GM23338 (cell line): ENCODE results near the gene GPRASP1. TPM values are rescaled to one million over a fixed set of nuclear protein-coding genes. Genes with fewer than 3 reads are reported as not detected.

Experiments
- ATAC-seq: fragments of 200-7000 bp; cut with Tn5 transposase; 3 replicates; pipeline ENCODE4 v1.9.1; 2020
- DNase-seq: peaks from one replicate; pipeline ENCODE4 v3.0.0-alpha.2; 2015; ENCODE audit warnings: low spot score
- H2AFZ ChIP-seq: fragments of 200-600 bp; sonication (generic); 2 replicates; pipeline ENCODE4 v1.8.0; 2016; ENCODE audit warnings: antibody characterized with exemption, mild to moderate bottlenecking, moderate library complexity
- H3F3A ChIP-seq: fragments of 200-600 bp; sonication (generic); replicated peaks from 2 replicates; pipeline ENCODE4 v1.8.0; 2017; ENCODE audit warnings: antibody characterized with exemption, mixed run types, low read depth
- H3K27ac ChIP-seq: fragments of 200-600 bp; sonication (generic); 2 replicates; pipeline ENCODE4 v1.6.1; 2016; ENCODE audit warnings: low read depth
- H3K27me3 ChIP-seq: fragments of 200-600 bp; sonication (generic); 2 replicates; pipeline ENCODE4 v1.8.0; 2016; ENCODE audit warnings: mild to moderate bottlenecking, mixed run types, moderate library complexity; ENCODE audit not compliant: insufficient read depth
- H3K36me3 ChIP-seq: fragments of 200-600 bp; sonication (generic); 2 replicates; pipeline ENCODE4 v1.8.0; 2016; ENCODE audit warnings: mild to moderate bottlenecking; ENCODE audit not compliant: insufficient read depth
- H3K4me1 ChIP-seq: fragments of 200-600 bp; sonication (generic); 2 replicates; pipeline ENCODE4 v1.8.0; 2016; ENCODE audit warnings: mild to moderate bottlenecking, moderate library complexity; ENCODE audit not compliant: insufficient read depth
- H3K4me2 ChIP-seq: fragments of 200-600 bp; sonication (generic); 2 replicates; pipeline ENCODE4 v1.7.1; 2017; ENCODE audit warnings: mixed run types
- H3K4me3 ChIP-seq: fragments of 200-600 bp; sonication (generic); 2 replicates; pipeline ENCODE4 v1.6.1; 2016; ENCODE audit warnings: mixed run types
- H3K79me2 ChIP-seq: fragments of 200-600 bp; sonication (generic); replicated peaks from 2 replicates; pipeline ENCODE4 v1.8.0; 2017; ENCODE audit warnings: mild to moderate bottlenecking; ENCODE audit not compliant: insufficient read depth
- H3K9me2 ChIP-seq: fragments of 200-600 bp; sonication (generic); 2 replicates; pipeline ENCODE4 v1.8.0; 2017; ENCODE audit not compliant: insufficient read depth
- H4K20me1 ChIP-seq: fragments of 200-600 bp; sonication (generic); replicated peaks from 2 replicates; pipeline ENCODE4 v1.8.0; 2017; ENCODE audit warnings: mild to moderate bottlenecking; ENCODE audit not compliant: insufficient read depth
- H3K27ac Mint-ChIP-seq: 2 replicates; pipeline ENCODE4 v1.8.0; 2020; ENCODE audit warnings: inconsistent platforms, mild to moderate bottlenecking, moderate library complexity, mixed read lengths
- H3K27me3 Mint-ChIP-seq: 3 replicates; pipeline ENCODE4 v1.8.0; 2022; ENCODE audit warnings: low read depth, mild to moderate bottlenecking, moderate library complexity, mixed read lengths, inconsistent platforms; ENCODE audit not compliant: insufficient read depth, poor library complexity
- H3K36me3 Mint-ChIP-seq: 3 replicates; pipeline ENCODE4 v1.8.0; 2021; ENCODE audit warnings: low read depth, mild to moderate bottlenecking, inconsistent platforms, moderate library complexity, mixed read lengths
- H3K4me1 Mint-ChIP-seq: 3 replicates; pipeline ENCODE4 v1.8.0; 2020; ENCODE audit warnings: mild to moderate bottlenecking, inconsistent platforms, mixed read lengths
- H3K4me3 Mint-ChIP-seq: 3 replicates; pipeline ENCODE4 v1.8.0; 2021; ENCODE audit warnings: moderate library complexity, mild to moderate bottlenecking, inconsistent platforms, mixed read lengths
- H3K9me3 Mint-ChIP-seq: 3 replicates; pipeline ENCODE4 v1.8.0; 2020; ENCODE audit warnings: moderate library complexity, mild to moderate bottlenecking, inconsistent platforms, mixed read lengths
- EZH2 ChIP-seq: fragments of 200-600 bp; sonication (generic); IDR thresholded peaks from one replicate; pipeline ENCODE4 v1.8.0; 2017; ENCODE audit warnings: antibody characterized with exemption, mild to moderate bottlenecking, low read depth; ENCODE audit not compliant: unreplicated experiment
- EZH2phosphoT487 ChIP-seq: fragments of 200-600 bp; sonication (generic); IDR thresholded peaks from one replicate; pipeline ENCODE4 v1.8.1; 2018; ENCODE audit warnings: antibody characterized with exemption; ENCODE audit not compliant: unreplicated experiment
- JUNB ChIP-seq: IDR thresholded peaks from one replicate; pipeline ENCODE4 v1.6.1; 2016; ENCODE audit warnings: antibody characterized with exemption; ENCODE audit not compliant: unreplicated experiment
- NANOG ChIP-seq: IDR thresholded peaks from 2 replicates; pipeline ENCODE4 v1.6.1; 2016; ENCODE audit warnings: antibody characterized with exemption, borderline replicate concordance
- POLR2AphosphoS5 ChIP-seq: IDR thresholded peaks from 2 replicates; pipeline ENCODE4 v1.6.1; 2016; ENCODE audit warnings: antibody characterized with exemption, low read depth
- STAT1 ChIP-seq: IDR thresholded peaks from one replicate; pipeline ENCODE4 v1.6.1; 2016; ENCODE audit warnings: antibody characterized with exemption; ENCODE audit not compliant: unreplicated experiment
- ZNF114 ChIP-seq: fragments of 250-450 bp; sonication (Bioruptor Pico); IDR thresholded peaks from 2 replicates; pipeline ENCODE4 v1.5.0; 2020; ENCODE audit warnings: mild to moderate bottlenecking, moderate library complexity
- ZNF331 ChIP-seq: fragments of 250-450 bp; sonication (Bioruptor Pico); IDR thresholded peaks from 2 replicates; pipeline ENCODE4 v1.5.0; 2020; ENCODE audit warnings: low read depth, mild to moderate bottlenecking, moderate library complexity
- long read RNA-seq: library from polyadenylated mRNA; unstranded; transcript quantifications from one replicate; pipeline ENCODE4 v2.0.0, GENCODE V29; 2020; ENCODE audit not compliant: unreplicated experiment
- polyA plus RNA-seq: library from polyadenylated mRNA; unstranded; fragments of >200 nt; fragmentation: Nextera tagmentation; extraction: Ambion mirVana; gene quantifications from 2 replicates; pipeline ENCODE4 v1.2.1, GENCODE V29; 2016
- total RNA-seq: library from RNA; depleted of rRNA; stranded (reverse); fragments of >200 nt; shearing (Covaris generic); gene quantifications from 2 replicates; pipeline ENCODE4 v1.2.3, GENCODE V29; 2014; rRNA removed
- TF ChIP-seq, protein P1 (sequence below): fragments of 250-450 bp; sonication (Bioruptor Pico); IDR thresholded peaks from 2 replicates; pipeline ENCODE4 v1.5.0; 2020; ENCODE audit warnings: mild to moderate bottlenecking, moderate library complexity
- TF ChIP-seq, protein P2 (sequence below): IDR thresholded peaks from one replicate; pipeline ENCODE4 v1.6.1; 2018; ENCODE audit warnings: antibody characterized with exemption; ENCODE audit not compliant: unreplicated experiment
- TF ChIP-seq, protein P3 (sequence below): IDR thresholded peaks from 2 replicates; pipeline ENCODE4 v1.6.1; 2016; ENCODE audit warnings: antibody characterized with exemption

The GPRASP1 gene, protein sequence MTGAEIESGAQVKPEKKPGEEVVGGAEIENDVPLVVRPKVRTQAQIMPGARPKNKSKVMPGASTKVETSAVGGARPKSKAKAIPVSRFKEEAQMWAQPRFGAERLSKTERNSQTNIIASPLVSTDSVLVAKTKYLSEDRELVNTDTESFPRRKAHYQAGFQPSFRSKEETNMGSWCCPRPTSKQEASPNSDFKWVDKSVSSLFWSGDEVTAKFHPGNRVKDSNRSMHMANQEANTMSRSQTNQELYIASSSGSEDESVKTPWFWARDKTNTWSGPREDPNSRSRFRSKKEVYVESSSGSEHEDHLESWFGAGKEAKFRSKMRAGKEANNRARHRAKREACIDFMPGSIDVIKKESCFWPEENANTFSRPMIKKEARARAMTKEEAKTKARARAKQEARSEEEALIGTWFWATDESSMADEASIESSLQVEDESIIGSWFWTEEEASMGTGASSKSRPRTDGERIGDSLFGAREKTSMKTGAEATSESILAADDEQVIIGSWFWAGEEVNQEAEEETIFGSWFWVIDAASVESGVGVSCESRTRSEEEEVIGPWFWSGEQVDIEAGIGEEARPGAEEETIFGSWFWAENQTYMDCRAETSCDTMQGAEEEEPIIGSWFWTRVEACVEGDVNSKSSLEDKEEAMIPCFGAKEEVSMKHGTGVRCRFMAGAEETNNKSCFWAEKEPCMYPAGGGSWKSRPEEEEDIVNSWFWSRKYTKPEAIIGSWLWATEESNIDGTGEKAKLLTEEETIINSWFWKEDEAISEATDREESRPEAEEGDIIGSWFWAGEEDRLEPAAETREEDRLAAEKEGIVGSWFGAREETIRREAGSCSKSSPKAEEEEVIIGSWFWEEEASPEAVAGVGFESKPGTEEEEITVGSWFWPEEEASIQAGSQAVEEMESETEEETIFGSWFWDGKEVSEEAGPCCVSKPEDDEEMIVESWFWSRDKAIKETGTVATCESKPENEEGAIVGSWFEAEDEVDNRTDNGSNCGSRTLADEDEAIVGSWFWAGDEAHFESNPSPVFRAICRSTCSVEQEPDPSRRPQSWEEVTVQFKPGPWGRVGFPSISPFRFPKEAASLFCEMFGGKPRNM (N-terminal part only)
- total RNA-seq = 1.9 and 2.6 TPM in 2 replicates
- polyA plus RNA-seq = 0.33 and 0.45 TPM in 2 replicates
- long read RNA-seq, partial matches to known transcripts = 0 of 1 reads
- long read RNA-seq, other reads (novel, unspliced or antisense) = 1 of 1 reads

DNA sequence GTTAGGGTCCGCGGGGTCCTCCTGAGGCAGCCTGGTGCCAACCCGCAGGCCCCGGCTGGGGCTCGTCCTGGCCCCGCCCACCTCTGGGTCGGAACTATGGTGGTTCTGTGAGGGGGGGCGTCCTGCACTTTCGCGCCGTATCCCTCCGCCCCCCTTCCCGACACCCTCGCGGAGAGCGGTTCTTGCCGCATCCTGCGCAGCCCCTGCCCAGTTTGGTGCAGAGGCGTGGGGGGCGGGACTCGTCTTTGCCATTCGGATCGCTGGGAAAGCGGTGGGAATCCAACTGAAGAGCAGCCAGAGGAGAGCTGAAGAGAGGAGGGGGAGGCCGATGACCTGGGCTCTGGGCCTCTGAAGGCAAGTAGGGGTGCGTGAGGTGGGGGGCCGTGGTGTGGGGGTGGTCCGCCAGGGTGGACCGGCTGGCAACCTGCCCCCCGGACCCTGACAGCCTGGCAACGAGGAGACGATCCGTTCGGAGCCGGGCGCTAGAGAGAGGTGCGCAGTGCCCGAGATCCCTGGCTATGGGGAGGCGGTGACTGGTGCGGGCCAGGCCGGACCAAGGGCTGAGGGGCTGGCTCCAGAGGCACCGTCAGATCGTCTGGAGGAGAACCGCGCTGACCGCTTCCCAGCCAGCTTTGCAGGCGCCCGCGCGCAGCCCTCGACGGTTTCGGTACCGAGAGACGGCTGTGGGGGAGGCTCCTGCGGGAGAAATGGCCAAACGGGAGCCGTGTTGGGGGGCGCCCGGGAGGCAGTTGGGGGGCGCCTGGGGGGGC is at the start of gene GPRASP1:
TSS of gene GPRASP1 (plus strand) at position 242 of the 770 bp plus-strand sequence. CDS start 2,431 bp downstream, outside the sequence.
- Mint-ChIP-seq H3K9me3 (no peaks in the 10 kb centered on the region; the same call in 1 of the 3 replicates), H3K27ac (no peak within 1 kb of the TSS), H3K36me3 (peaks cover 5% of the 10 kb centered on the region; the same call in 2 of the 3 replicates), H3K4me1 (peaks cover 11% of the 10 kb centered on the region; the same call in 2 of the 3 replicates), H3K4me3 (peak within 1 kb of the TSS; percentile 89), H3K27me3 (peaks cover 4% of the 10 kb centered on the region)
- DNase-seq = peak; percentile 69
- peaks cover 11% of the 10 kb centered on the region; the same call in 1 of the 2 replicates for H3K27me3 ChIP-seq
- no peaks in the 10 kb centered on the region for H3K36me3 ChIP-seq
- H3K4me1 ChIP-seq = no peaks in the 10 kb centered on the region; the same call in 1 of the 2 replicates
- H3K27ac ChIP-seq = no peak within 1 kb of the TSS
- H3K9me2 ChIP-seq = no peaks in the 10 kb centered on the region
- H3F3A ChIP-seq = no peaks in the 10 kb centered on the region
- H4K20me1 ChIP-seq = no peaks in the 10 kb centered on the region
- no peak within 1 kb of the TSS; the same call in 1 of the 2 replicates for H2AFZ ChIP-seq
- H3K4me3 ChIP-seq = peak within 1 kb of the TSS; percentile 60
- peak within 1 kb of the TSS; percentile 79 for H3K4me2 ChIP-seq
- no peaks in the 10 kb centered on the region for H3K79me2 ChIP-seq
- ATAC-seq = peak; percentile 86
- TF ChIP-seq JUNB (no peak), EZH2phosphoT487 (no peak), EZH2 (no peak), POLR2AphosphoS5 (no peak), ZNF331 (CRISPR knock-in tag) (no peak), STAT1 (no peak), ZNF114 (CRISPR knock-in tag) (no peak), NANOG (no peak)
- TF ChIP-seq, protein P1, sequence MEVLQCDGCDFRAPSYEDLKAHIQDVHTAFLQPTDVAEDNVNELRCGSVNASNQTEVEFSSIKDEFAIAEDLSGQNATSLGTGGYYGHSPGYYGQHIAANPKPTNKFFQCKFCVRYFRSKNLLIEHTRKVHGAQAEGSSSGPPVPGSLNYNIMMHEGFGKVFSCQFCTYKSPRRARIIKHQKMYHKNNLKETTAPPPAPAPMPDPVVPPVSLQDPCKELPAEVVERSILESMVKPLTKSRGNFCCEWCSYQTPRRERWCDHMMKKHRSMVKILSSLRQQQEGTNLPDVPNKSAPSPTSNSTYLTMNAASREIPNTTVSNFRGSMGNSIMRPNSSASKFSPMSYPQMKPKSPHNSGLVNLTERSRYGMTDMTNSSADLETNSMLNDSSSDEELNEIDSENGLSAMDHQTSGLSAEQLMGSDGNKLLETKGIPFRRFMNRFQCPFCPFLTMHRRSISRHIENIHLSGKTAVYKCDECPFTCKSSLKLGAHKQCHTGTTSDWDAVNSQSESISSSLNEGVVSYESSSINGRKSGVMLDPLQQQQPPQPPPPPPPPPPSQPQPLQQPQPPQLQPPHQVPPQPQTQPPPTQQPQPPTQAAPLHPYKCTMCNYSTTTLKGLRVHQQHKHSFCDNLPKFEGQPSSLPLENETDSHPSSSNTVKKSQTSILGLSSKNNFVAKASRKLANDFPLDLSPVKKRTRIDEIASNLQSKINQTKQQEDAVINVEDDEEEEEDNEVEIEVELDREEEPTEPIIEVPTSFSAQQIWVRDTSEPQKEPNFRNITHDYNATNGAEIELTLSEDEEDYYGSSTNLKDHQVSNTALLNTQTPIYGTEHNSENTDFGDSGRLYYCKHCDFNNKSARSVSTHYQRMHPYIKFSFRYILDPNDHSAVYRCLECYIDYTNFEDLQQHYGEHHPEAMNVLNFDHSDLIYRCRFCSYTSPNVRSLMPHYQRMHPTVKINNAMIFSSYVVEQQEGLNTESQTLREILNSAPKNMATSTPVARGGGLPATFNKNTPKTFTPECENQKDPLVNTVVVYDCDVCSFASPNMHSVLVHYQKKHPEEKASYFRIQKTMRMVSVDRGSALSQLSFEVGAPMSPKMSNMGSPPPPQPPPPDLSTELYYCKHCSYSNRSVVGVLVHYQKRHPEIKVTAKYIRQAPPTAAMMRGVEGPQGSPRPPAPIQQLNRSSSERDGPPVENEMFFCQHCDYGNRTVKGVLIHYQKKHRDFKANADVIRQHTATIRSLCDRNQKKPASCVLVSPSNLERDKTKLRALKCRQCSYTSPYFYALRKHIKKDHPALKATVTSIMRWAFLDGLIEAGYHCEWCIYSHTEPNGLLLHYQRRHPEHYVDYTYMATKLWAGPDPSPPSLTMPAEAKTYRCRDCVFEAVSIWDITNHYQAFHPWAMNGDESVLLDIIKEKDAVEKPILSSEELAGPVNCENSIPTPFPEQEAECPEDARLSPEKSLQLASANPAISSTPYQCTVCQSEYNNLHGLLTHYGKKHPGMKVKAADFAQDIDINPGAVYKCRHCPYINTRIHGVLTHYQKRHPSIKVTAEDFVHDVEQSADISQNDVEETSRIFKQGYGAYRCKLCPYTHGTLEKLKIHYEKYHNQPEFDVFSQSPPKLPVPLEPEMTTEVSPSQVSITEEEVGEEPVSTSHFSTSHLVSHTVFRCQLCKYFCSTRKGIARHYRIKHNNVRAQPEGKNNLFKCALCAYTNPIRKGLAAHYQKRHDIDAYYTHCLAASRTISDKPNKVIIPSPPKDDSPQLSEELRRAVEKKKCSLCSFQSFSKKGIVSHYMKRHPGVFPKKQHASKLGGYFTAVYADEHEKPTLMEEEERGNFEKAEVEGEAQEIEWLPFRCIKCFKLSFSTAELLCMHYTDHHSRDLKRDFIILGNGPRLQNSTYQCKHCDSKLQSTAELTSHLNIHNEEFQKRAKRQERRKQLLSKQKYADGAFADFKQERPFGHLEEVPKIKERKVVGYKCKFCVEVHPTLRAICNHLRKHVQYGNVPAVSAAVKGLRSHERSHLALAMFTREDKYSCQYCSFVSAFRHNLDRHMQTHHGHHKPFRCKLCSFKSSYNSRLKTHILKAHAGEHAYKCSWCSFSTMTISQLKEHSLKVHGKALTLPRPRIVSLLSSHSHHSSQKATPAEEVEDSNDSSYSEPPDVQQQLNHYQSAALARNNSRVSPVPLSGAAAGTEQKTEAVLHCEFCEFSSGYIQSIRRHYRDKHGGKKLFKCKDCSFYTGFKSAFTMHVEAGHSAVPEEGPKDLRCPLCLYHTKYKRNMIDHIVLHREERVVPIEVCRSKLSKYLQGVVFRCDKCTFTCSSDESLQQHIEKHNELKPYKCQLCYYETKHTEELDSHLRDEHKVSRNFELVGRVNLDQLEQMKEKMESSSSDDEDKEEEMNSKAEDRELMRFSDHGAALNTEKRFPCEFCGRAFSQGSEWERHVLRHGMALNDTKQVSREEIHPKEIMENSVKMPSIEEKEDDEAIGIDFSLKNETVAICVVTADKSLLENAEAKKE (CRISPR knock-in tag) = no peak
- TF ChIP-seq, protein P2, sequence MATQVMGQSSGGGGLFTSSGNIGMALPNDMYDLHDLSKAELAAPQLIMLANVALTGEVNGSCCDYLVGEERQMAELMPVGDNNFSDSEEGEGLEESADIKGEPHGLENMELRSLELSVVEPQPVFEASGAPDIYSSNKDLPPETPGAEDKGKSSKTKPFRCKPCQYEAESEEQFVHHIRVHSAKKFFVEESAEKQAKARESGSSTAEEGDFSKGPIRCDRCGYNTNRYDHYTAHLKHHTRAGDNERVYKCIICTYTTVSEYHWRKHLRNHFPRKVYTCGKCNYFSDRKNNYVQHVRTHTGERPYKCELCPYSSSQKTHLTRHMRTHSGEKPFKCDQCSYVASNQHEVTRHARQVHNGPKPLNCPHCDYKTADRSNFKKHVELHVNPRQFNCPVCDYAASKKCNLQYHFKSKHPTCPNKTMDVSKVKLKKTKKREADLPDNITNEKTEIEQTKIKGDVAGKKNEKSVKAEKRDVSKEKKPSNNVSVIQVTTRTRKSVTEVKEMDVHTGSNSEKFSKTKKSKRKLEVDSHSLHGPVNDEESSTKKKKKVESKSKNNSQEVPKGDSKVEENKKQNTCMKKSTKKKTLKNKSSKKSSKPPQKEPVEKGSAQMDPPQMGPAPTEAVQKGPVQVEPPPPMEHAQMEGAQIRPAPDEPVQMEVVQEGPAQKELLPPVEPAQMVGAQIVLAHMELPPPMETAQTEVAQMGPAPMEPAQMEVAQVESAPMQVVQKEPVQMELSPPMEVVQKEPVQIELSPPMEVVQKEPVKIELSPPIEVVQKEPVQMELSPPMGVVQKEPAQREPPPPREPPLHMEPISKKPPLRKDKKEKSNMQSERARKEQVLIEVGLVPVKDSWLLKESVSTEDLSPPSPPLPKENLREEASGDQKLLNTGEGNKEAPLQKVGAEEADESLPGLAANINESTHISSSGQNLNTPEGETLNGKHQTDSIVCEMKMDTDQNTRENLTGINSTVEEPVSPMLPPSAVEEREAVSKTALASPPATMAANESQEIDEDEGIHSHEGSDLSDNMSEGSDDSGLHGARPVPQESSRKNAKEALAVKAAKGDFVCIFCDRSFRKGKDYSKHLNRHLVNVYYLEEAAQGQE = no peak
- TF ChIP-seq, protein P3, sequence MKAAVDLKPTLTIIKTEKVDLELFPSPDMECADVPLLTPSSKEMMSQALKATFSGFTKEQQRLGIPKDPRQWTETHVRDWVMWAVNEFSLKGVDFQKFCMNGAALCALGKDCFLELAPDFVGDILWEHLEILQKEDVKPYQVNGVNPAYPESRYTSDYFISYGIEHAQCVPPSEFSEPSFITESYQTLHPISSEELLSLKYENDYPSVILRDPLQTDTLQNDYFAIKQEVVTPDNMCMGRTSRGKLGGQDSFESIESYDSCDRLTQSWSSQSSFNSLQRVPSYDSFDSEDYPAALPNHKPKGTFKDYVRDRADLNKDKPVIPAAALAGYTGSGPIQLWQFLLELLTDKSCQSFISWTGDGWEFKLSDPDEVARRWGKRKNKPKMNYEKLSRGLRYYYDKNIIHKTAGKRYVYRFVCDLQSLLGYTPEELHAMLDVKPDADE = no peak
